ENCODE measurements around the gene PPP3CA. TPM values are rescaled to one million over a fixed set of nuclear protein-coding genes. Genes with fewer than 3 reads are reported as not detected.

Gene PPP3CA
- total and polyA plus RNA-seq, 2 experiments from 2014 or later, result 27.0 to 45.2 TPM

DNA sequence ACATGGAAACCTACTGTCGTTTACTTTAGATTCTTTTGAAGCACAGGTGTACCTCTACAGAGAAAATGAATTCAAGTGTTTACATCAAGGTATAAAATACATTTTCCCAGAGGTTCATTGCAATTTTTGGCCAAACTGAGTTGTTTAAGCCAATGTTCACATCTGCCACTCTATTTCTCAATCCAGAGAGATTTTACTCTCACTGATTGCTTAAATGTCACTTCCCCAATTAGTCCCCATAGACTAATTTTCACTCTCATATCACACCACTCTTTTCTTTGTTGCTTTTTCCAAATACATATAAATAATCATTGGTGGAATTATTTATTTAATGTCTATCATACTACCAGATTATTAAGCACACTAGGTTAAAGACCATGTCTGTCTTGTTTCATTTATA lies 271.8 kb downstream of the PPP3CA start:
- H3K36me3 ChIP-seq (ENCODE audit: insufficient read depth), result no peaks in the 10 kb centered on the region
- peaks cover 2% of the 10 kb centered on the region for H3K27me3 Mint-ChIP-seq (ENCODE audit: insufficient read depth, low read depth, poor library complexity)
- no peaks in the 10 kb centered on the region for H3K27me3 ChIP-seq (ENCODE audit: insufficient read depth)
- H3K36me3 Mint-ChIP-seq (ENCODE audit: low read depth), result peaks cover 2% of the 10 kb centered on the region; the same call in 2 of the 3 replicates
- no peak overlapping the region for H3K27ac Mint-ChIP-seq
- H3K4me3 Mint-ChIP-seq, result no peak overlapping the region
- TF ChIP-seq EZH2phosphoT487 (IDR thresholded peaks at IDR 0.05; ENCODE audit: unreplicated experiment), result no peak
- TF ChIP-seq, protein P1, sequence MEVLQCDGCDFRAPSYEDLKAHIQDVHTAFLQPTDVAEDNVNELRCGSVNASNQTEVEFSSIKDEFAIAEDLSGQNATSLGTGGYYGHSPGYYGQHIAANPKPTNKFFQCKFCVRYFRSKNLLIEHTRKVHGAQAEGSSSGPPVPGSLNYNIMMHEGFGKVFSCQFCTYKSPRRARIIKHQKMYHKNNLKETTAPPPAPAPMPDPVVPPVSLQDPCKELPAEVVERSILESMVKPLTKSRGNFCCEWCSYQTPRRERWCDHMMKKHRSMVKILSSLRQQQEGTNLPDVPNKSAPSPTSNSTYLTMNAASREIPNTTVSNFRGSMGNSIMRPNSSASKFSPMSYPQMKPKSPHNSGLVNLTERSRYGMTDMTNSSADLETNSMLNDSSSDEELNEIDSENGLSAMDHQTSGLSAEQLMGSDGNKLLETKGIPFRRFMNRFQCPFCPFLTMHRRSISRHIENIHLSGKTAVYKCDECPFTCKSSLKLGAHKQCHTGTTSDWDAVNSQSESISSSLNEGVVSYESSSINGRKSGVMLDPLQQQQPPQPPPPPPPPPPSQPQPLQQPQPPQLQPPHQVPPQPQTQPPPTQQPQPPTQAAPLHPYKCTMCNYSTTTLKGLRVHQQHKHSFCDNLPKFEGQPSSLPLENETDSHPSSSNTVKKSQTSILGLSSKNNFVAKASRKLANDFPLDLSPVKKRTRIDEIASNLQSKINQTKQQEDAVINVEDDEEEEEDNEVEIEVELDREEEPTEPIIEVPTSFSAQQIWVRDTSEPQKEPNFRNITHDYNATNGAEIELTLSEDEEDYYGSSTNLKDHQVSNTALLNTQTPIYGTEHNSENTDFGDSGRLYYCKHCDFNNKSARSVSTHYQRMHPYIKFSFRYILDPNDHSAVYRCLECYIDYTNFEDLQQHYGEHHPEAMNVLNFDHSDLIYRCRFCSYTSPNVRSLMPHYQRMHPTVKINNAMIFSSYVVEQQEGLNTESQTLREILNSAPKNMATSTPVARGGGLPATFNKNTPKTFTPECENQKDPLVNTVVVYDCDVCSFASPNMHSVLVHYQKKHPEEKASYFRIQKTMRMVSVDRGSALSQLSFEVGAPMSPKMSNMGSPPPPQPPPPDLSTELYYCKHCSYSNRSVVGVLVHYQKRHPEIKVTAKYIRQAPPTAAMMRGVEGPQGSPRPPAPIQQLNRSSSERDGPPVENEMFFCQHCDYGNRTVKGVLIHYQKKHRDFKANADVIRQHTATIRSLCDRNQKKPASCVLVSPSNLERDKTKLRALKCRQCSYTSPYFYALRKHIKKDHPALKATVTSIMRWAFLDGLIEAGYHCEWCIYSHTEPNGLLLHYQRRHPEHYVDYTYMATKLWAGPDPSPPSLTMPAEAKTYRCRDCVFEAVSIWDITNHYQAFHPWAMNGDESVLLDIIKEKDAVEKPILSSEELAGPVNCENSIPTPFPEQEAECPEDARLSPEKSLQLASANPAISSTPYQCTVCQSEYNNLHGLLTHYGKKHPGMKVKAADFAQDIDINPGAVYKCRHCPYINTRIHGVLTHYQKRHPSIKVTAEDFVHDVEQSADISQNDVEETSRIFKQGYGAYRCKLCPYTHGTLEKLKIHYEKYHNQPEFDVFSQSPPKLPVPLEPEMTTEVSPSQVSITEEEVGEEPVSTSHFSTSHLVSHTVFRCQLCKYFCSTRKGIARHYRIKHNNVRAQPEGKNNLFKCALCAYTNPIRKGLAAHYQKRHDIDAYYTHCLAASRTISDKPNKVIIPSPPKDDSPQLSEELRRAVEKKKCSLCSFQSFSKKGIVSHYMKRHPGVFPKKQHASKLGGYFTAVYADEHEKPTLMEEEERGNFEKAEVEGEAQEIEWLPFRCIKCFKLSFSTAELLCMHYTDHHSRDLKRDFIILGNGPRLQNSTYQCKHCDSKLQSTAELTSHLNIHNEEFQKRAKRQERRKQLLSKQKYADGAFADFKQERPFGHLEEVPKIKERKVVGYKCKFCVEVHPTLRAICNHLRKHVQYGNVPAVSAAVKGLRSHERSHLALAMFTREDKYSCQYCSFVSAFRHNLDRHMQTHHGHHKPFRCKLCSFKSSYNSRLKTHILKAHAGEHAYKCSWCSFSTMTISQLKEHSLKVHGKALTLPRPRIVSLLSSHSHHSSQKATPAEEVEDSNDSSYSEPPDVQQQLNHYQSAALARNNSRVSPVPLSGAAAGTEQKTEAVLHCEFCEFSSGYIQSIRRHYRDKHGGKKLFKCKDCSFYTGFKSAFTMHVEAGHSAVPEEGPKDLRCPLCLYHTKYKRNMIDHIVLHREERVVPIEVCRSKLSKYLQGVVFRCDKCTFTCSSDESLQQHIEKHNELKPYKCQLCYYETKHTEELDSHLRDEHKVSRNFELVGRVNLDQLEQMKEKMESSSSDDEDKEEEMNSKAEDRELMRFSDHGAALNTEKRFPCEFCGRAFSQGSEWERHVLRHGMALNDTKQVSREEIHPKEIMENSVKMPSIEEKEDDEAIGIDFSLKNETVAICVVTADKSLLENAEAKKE (CRISPR knock-in tag; IDR thresholded peaks at IDR 0.05), result no peak
- TF ChIP-seq STAT1 (IDR thresholded peaks at IDR 0.05; ENCODE audit: unreplicated experiment), result no peak
- TF ChIP-seq CREB1 (CRISPR knock-in tag; IDR thresholded peaks at IDR 0.05; ENCODE audit: low read depth), result no peak
- TF ChIP-seq, protein P2, sequence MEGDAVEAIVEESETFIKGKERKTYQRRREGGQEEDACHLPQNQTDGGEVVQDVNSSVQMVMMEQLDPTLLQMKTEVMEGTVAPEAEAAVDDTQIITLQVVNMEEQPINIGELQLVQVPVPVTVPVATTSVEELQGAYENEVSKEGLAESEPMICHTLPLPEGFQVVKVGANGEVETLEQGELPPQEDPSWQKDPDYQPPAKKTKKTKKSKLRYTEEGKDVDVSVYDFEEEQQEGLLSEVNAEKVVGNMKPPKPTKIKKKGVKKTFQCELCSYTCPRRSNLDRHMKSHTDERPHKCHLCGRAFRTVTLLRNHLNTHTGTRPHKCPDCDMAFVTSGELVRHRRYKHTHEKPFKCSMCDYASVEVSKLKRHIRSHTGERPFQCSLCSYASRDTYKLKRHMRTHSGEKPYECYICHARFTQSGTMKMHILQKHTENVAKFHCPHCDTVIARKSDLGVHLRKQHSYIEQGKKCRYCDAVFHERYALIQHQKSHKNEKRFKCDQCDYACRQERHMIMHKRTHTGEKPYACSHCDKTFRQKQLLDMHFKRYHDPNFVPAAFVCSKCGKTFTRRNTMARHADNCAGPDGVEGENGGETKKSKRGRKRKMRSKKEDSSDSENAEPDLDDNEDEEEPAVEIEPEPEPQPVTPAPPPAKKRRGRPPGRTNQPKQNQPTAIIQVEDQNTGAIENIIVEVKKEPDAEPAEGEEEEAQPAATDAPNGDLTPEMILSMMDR (conservative IDR thresholded peaks at IDR 0.05; ENCODE audit: low read depth in 2 of 2), result no peak
- no peak for TF ChIP-seq JUNB (IDR thresholded peaks at IDR 0.05; ENCODE audit: unreplicated experiment)
- no peak for TF ChIP-seq ZNF331 (CRISPR knock-in tag; IDR thresholded peaks at IDR 0.05; ENCODE audit: low read depth)
- TF ChIP-seq ZNF114 (CRISPR knock-in tag; IDR thresholded peaks at IDR 0.05), result no peak
- no peak for TF ChIP-seq EZH2 (IDR thresholded peaks at IDR 0.05; ENCODE audit: low read depth, unreplicated experiment)
- H3K79me2 ChIP-seq (replicated peaks; ENCODE audit: insufficient read depth), result no peaks in the 10 kb centered on the region
- no peaks in the 10 kb centered on the region for H3K9me2 ChIP-seq (ENCODE audit: insufficient read depth)
- no peak overlapping the region for H2AFZ ChIP-seq
- H3K4me1 Mint-ChIP-seq, result peaks cover 6% of the 10 kb centered on the region; the same call in 2 of the 3 replicates
- H3K27ac ChIP-seq (ENCODE audit: low read depth), result no peak overlapping the region
- no peak overlapping the region for H3K4me2 ChIP-seq
- no peak overlapping the region for H3K4me3 ChIP-seq
- no peak for ATAC-seq
- H3K9me3 Mint-ChIP-seq, result no peaks in the 10 kb centered on the region
- H3K4me1 ChIP-seq (ENCODE audit: insufficient read depth), result no peaks in the 10 kb centered on the region
- H4K20me1 ChIP-seq (replicated peaks; ENCODE audit: insufficient read depth), result no peaks in the 10 kb centered on the region
- no peaks in the 10 kb centered on the region for H3F3A ChIP-seq (replicated peaks; ENCODE audit: low read depth)
- no peak for DNase-seq (ENCODE audit: low spot score)
